ENCODE results near the gene KCNAB2.
A peak's percentile ranks its signal among the peaks of the same experiment; 100 is the strongest.

The KCNAB2 gene

GRCh38 chr1:6099787-6100765 lies 54.4 kb downstream of the KCNAB2 start:
- no peak for DNase-seq

- no peak for DNase-seq
Measured at GRCh38 chr1:6100861-6101783, 55.4 kb downstream of the KCNAB2 start.

GRCh38 chr1:6101826-6102531 lies 56.3 kb downstream of the KCNAB2 start:
- DNase-seq = no peak

GRCh38 chr1:6102532-6102845 lies 56.8 kb downstream of the KCNAB2 start:
- DNase-seq = no peak

- no peak for DNase-seq
Measured at GRCh38 chr1:6103111-6103853, 57.6 kb downstream of the KCNAB2 start.

- DNase-seq = no peak
Measured at GRCh38 chr1:6103854-6104530, 58.3 kb downstream of the KCNAB2 start.

- peak; percentile 39 for DNase-seq
Measured at GRCh38 chr1:6104631-6105030, 58.9 kb downstream of the KCNAB2 start.

- DNase-seq = no peak
Measured at GRCh38 chr1:6105218-6105679, 59.6 kb downstream of the KCNAB2 start.

- no peak for DNase-seq
Measured at GRCh38 chr1:6105763-6106162, 60.1 kb downstream of the KCNAB2 start.

- no peak for DNase-seq
Measured at GRCh38 chr1:6106321-6106731, 60.6 kb downstream of the KCNAB2 start.

- DNase-seq = no peak
Measured at GRCh38 chr1:6106977-6107376, 61.3 kb downstream of the KCNAB2 start.

GRCh38 chr1:6107409-6108356 lies 62.0 kb downstream of the KCNAB2 start:
- no peak for DNase-seq

- no peak for DNase-seq
Measured at GRCh38 chr1:6108476-6108875, 62.8 kb downstream of the KCNAB2 start.

- peak; percentile 73 for DNase-seq
Measured at GRCh38 chr1:6108937-6109614, 63.4 kb downstream of the KCNAB2 start.

- no peak for DNase-seq
Measured at GRCh38 chr1:6109688-6110087, 64.0 kb downstream of the KCNAB2 start.

- peak; percentile 74 for DNase-seq
Measured at GRCh38 chr1:6110326-6110725, 64.6 kb downstream of the KCNAB2 start.

GRCh38 chr1:6111571-6111970 lies 65.9 kb downstream of the KCNAB2 start:
- peak; percentile 98 for DNase-seq

- no peak for DNase-seq
Measured at GRCh38 chr1:6111991-6112689, 66.5 kb downstream of the KCNAB2 start.

- DNase-seq = no peak
Measured at GRCh38 chr1:6112690-6113005, 67.0 kb downstream of the KCNAB2 start.

Data from DMS79 (cell line).